OCI-LY7 (cell line): ENCODE results near the gene PARVB. TPM values are rescaled to one million over a fixed set of nuclear protein-coding genes. Genes with fewer than 3 reads are reported as not detected.

Source experiments
- BruUV-seq: library from RNA; stranded (reverse); fragments of 400-500 nt; replicated peaks from 2 replicates; lab custom pipeline; 2021; lab: Mats Ljungman, UMichigan
- CTCF ChIA-PET: fragments of 300-600 bp; sonication (Branson Sonifier 250); formaldehyde crosslinking; loops from one replicate; lab custom pipeline; 2022; ENCODE audit warnings: antibody characterized with exemption; ENCODE audit not compliant: unreplicated experiment; lab: Charles Lee
- POLR2A ChIA-PET: fragments of 300-600 bp; sonication (Branson Sonifier 250); formaldehyde crosslinking; loops from one replicate; lab custom pipeline; 2022; ENCODE audit warnings: antibody characterized with exemption; lab: Charles Lee
- DNase-seq: peaks from one replicate; pipeline ENCODE4 v3.0.0-alpha.2; 2015; ENCODE audit warnings: low spot score
- H2AFZ ChIP-seq: fragments of 200-600 bp; sonication (generic), shearing (Covaris generic); 2 replicates; pipeline ENCODE4 v1.6.1; 2014; ENCODE audit warnings: mild to moderate bottlenecking, antibody characterized with exemption, low read length, moderate library complexity
- H3K27ac ChIP-seq: fragments of 200-600 bp; sonication (generic); 2 replicates; pipeline ENCODE4 v1.5.1; 2014; ENCODE audit warnings: mixed run types, low read depth, mild to moderate bottlenecking, moderate library complexity, low read length, inconsistent platforms; ENCODE audit not compliant: poor library complexity, severe bottlenecking
- H3K36me3 ChIP-seq: fragments of 200-600 bp; sonication (generic); 2 replicates; pipeline ENCODE4 v1.6.1; 2014; ENCODE audit warnings: mild to moderate bottlenecking, antibody characterized with exemption, low read length, moderate library complexity, mixed read lengths; ENCODE audit not compliant: insufficient read depth
- H3K4me1 ChIP-seq: fragments of 200-600 bp; sonication (generic); 2 replicates; pipeline ENCODE4 v1.5.1; 2014; ENCODE audit warnings: mild to moderate bottlenecking, low read length; ENCODE audit not compliant: insufficient read depth, poor library complexity, severe bottlenecking
- H3K4me2 ChIP-seq: fragments of 200-600 bp; sonication (generic); 2 replicates; pipeline ENCODE4 v1.6.1; 2014; ENCODE audit warnings: mild to moderate bottlenecking, low read length
- H3K4me3 ChIP-seq: fragments of 200-600 bp; sonication (generic); 2 replicates; pipeline ENCODE4 v1.5.1; 2014; ENCODE audit warnings: mild to moderate bottlenecking, low read depth, low read length; ENCODE audit not compliant: poor library complexity, severe bottlenecking
- H3K79me2 ChIP-seq: fragments of 200-600 bp; sonication (generic); 2 replicates; pipeline ENCODE4 v1.6.1; 2016; ENCODE audit warnings: low read depth, mild to moderate bottlenecking, low read length, moderate library complexity, mixed read lengths; ENCODE audit not compliant: insufficient read depth
- H3K9me2 ChIP-seq: fragments of 200-600 bp; sonication (generic); 2 replicates; pipeline ENCODE4 v1.6.1; 2016; ENCODE audit warnings: mild to moderate bottlenecking, low read length, mixed read lengths; ENCODE audit not compliant: insufficient read depth
- H3K9me3 ChIP-seq: fragments of 200-600 bp; sonication (generic); 2 replicates; pipeline ENCODE4 v1.6.1; 2014; ENCODE audit warnings: mild to moderate bottlenecking, mixed run types, low read length, mixed read lengths
- H4K20me1 ChIP-seq: fragments of 200-600 bp; sonication (generic); 2 replicates; pipeline ENCODE4 v1.6.1; 2014; ENCODE audit warnings: mild to moderate bottlenecking, antibody characterized with exemption, low read length, moderate library complexity, mixed read lengths; ENCODE audit not compliant: insufficient read depth
- EZH2phosphoT487 ChIP-seq: fragments of 200-600 bp; sonication (generic); IDR thresholded peaks from 2 replicates; pipeline ENCODE4 v1.6.1; 2018; ENCODE audit warnings: low read depth, borderline replicate concordance, mild to moderate bottlenecking, mixed run types, antibody characterized with exemption, low read length, moderate library complexity, mixed read lengths
- intact Hi-C: fragments of 100-400 bp; cut with micrococcal nuclease; formaldehyde crosslinking; loops from one replicate; pipeline ENCODE4 v1.10.0; 2022; ENCODE audit not compliant: unreplicated experiment
- total RNA-seq, 2 experiments: library from RNA; depleted of rRNA in 1 of 2; stranded (reverse); fragments of >200 nt in 1 of 2; shearing (Covaris generic) in 1 of 2; gene quantifications; 2 replicates each; pipeline ENCODE4 v1.2.3, GENCODE V29; 2014 to 2022
- TF ChIP-seq, protein P1 (sequence below): fragments of 200-600 bp; sonication (generic); conservative IDR thresholded peaks from 2 replicates; pipeline ENCODE4 v1.5.1; 2014; ENCODE audit warnings: mild to moderate bottlenecking, antibody characterized with exemption, low read length, moderate library complexity, mixed read lengths

PARVB gene
- total RNA-seq, 2 experiments from 2014 or later: 0.34 TPM; not detected in 1

DNA sequence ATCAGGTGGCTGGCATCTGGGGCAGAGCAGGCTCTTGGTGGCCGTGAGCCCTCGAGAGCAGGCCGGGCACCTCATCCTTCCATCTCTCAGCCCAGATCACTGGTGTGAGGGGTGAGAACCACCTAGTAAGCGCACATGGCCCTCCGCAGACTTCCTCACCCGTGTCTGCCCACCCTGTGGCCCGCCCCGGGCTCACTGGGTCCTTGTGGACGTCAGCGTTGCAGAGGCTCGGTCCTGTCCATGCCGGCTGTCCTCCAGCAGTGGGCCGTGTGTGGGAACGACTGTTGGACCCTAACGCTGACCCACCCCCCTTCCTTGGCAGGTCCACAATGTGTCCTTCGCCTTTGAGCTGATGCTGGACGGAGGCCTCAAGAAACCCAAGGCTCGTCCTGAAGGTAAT, 139.4 kb downstream of the PARVB start:
- no peaks in the 10 kb centered on the region for H3K9me3 ChIP-seq
- no peaks in the 10 kb centered on the region for H4K20me1 ChIP-seq
- H3K9me2 ChIP-seq: no peaks in the 10 kb centered on the region
- no peak for DNase-seq
- POLR2A ChIA-PET: no interaction called here
- CTCF ChIA-PET: no interaction called here
- TF ChIP-seq, protein P1, sequence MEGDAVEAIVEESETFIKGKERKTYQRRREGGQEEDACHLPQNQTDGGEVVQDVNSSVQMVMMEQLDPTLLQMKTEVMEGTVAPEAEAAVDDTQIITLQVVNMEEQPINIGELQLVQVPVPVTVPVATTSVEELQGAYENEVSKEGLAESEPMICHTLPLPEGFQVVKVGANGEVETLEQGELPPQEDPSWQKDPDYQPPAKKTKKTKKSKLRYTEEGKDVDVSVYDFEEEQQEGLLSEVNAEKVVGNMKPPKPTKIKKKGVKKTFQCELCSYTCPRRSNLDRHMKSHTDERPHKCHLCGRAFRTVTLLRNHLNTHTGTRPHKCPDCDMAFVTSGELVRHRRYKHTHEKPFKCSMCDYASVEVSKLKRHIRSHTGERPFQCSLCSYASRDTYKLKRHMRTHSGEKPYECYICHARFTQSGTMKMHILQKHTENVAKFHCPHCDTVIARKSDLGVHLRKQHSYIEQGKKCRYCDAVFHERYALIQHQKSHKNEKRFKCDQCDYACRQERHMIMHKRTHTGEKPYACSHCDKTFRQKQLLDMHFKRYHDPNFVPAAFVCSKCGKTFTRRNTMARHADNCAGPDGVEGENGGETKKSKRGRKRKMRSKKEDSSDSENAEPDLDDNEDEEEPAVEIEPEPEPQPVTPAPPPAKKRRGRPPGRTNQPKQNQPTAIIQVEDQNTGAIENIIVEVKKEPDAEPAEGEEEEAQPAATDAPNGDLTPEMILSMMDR: no peak
- no peak for TF ChIP-seq EZH2phosphoT487
- H3K36me3 ChIP-seq: no peaks in the 10 kb centered on the region
- H2AFZ ChIP-seq: no peak overlapping the region
- no peaks in the 10 kb centered on the region for H3K4me1 ChIP-seq
- no peak overlapping the region for H3K4me3 ChIP-seq
- H3K79me2 ChIP-seq: no peaks in the 10 kb centered on the region
- no peak overlapping the region for H3K27ac ChIP-seq
- no peak overlapping the region for H3K4me2 ChIP-seq
- no TSS peak for BruUV-seq
- intact Hi-C loops: no loop called here

GRCh38 chr22:44164031-44164430, 139.9 kb downstream of the PARVB start:
- POLR2A ChIA-PET: no interaction called here
- Histone ChIP-seq H3K27ac (no peak overlapping the region), H2AFZ (no peak overlapping the region), H3K9me2 (no peaks in the 10 kb centered on the region), H3K36me3 (no peaks in the 10 kb centered on the region), H3K4me2 (no peak overlapping the region), H3K4me3 (no peak overlapping the region), H3K4me1 (no peaks in the 10 kb centered on the region), H3K9me3 (no peaks in the 10 kb centered on the region), H4K20me1 (no peaks in the 10 kb centered on the region), H3K79me2 (no peaks in the 10 kb centered on the region)
- CTCF ChIA-PET: no interaction called here
- intact Hi-C loops: no loop called here
- TF ChIP-seq, protein P1: no peak
- no peak for TF ChIP-seq EZH2phosphoT487
- no peak for DNase-seq
- BruUV-seq: no TSS peak

- no peaks in the 10 kb centered on the region for H3K9me2 ChIP-seq
- DNase-seq: no peak
- ChIA-PET POLR2A (no interaction called here), CTCF (no interaction called here)
- intact Hi-C loops: no loop called here
- no peak overlapping the region for H2AFZ ChIP-seq
- TF ChIP-seq, protein P1: no peak
- TF ChIP-seq EZH2phosphoT487: no peak
- H3K4me3 ChIP-seq: no peak overlapping the region
- H3K36me3 ChIP-seq: no peaks in the 10 kb centered on the region
- BruUV-seq: no TSS peak
- H3K4me2 ChIP-seq: no peak overlapping the region
- H3K79me2 ChIP-seq: no peaks in the 10 kb centered on the region
- H4K20me1 ChIP-seq: no peaks in the 10 kb centered on the region
- no peaks in the 10 kb centered on the region for H3K9me3 ChIP-seq
- no peaks in the 10 kb centered on the region for H3K4me1 ChIP-seq
- H3K27ac ChIP-seq: no peak overlapping the region
Measured at GRCh38 chr22:44165286-44165874, 141.3 kb downstream of the PARVB start.
